Frontal cortex (tissue), 4 donors: ENCODE measurements around the gene NRSN2. TPM values are rescaled to one million over a fixed set of nuclear protein-coding genes. Genes with fewer than 3 reads are reported as not detected.
A peak's percentile ranks its signal among the peaks of the same experiment; 100 is the strongest.
"Not testable (repeated sequence)": the region's sequence is repeated elsewhere in the genome, so short reads cannot be mapped to it uniquely, and the experiment has no call there.

ENCODE experiments used
- DNase-seq, 2 donors: peaks; one replicate each; pipeline ENCODE4 v3.0.0; 2012; ENCODE audit warnings: low spot score in 2 of 2
- FAIRE-seq: peaks from 2 replicates; lab custom pipeline; 2012; peaks lifted over from hg19 to GRCh38; lab: Jason Lieb, UNC
- total RNA-seq: library from RNA; depleted of rRNA; stranded (reverse); fragments of >200 nt; gene quantifications from one replicate; pipeline ENCODE4 v1.2.3, GENCODE V29; 2014
- donor health status: control.
- donor health status: control.
- donor health status: control.

NRSN2 gene
- total RNA-seq, 1 donor from 2014 or later: 26.1 TPM

GRCh38 chr20:370151-370600, 23.3 kb downstream of the NRSN2 start:
- DNase-seq (no peak), FAIRE-seq (no peak)

- FAIRE-seq: no peak
- DNase-seq: no peak
These were observed 24.3 kb downstream of the NRSN2 start for GRCh38 chr20:370977-371754.

- DNase-seq (no peak), FAIRE-seq (no peak)
These were observed 25.0 kb downstream of the NRSN2 start for GRCh38 chr20:371755-372542.

GRCh38 chr20:372543-373082, 25.7 kb downstream of the NRSN2 start:
- DNase-seq, FAIRE-seq: not testable (repeated sequence)

- DNase-seq: no peak
- no peak for FAIRE-seq
These were observed 26.4 kb downstream of the NRSN2 start for GRCh38 chr20:373171-373890.

- no peak for FAIRE-seq
- no peak for DNase-seq
These were observed 28.5 kb downstream of the NRSN2 start for GRCh38 chr20:375265-375889.

- FAIRE-seq (no peak), DNase-seq (no peak)
These were observed 29.2 kb downstream of the NRSN2 start for GRCh38 chr20:376089-376488.

- no peak for DNase-seq
- FAIRE-seq: no peak
These were observed 29.8 kb downstream of the NRSN2 start for GRCh38 chr20:376750-377149.

- DNase-seq, FAIRE-seq: not testable (repeated sequence)
These were observed 30.7 kb downstream of the NRSN2 start for GRCh38 chr20:377578-377977.

- no peak for DNase-seq
- FAIRE-seq: no peak
These were observed 32.0 kb downstream of the NRSN2 start for GRCh38 chr20:378961-379336.

- no peak for DNase-seq
- no peak for FAIRE-seq
These were observed 34.1 kb downstream of the NRSN2 start for GRCh38 chr20:380763-381580.

- DNase-seq (peak; percentile 49 to 66), FAIRE-seq (no peak)
These were observed 34.8 kb downstream of the NRSN2 start for GRCh38 chr20:381581-382290.

GRCh38 chr20:382291-383115, 35.6 kb downstream of the NRSN2 start:
- FAIRE-seq: no peak
- DNase-seq: no peak

GRCh38 chr20:383889-384288, 37.0 kb downstream of the NRSN2 start:
- FAIRE-seq (no peak), DNase-seq (no peak)

GRCh38 chr20:384723-385122, 37.8 kb downstream of the NRSN2 start:
- FAIRE-seq (no peak), DNase-seq (no peak)

- FAIRE-seq (no peak), DNase-seq (no peak)
These were observed 38.5 kb downstream of the NRSN2 start for GRCh38 chr20:385448-385847.

GRCh38 chr20:386634-387033, 39.7 kb downstream of the NRSN2 start:
- FAIRE-seq, DNase-seq: not testable (repeated sequence)
